A673 (cell line): ENCODE data around the gene ALPK3.

Source experiments
- CTCF ChIP-seq: fragments of 300-800, 200-600 bp; sonication (generic); conservative IDR thresholded peaks from 2 replicates; pipeline ENCODE4 v1.5.1; 2017; ENCODE audit warnings: low read depth, mild to moderate bottlenecking, antibody characterized with exemption, low read length, moderate library complexity, mixed read lengths
- EZH2 ChIP-seq: fragments of 200-600 bp; sonication (generic); IDR thresholded peaks from 2 replicates; pipeline ENCODE4 v1.6.1; 2017; ENCODE audit warnings: borderline replicate concordance, low read depth, mild to moderate bottlenecking, mixed read lengths, antibody characterized with exemption, low read length; ENCODE audit not compliant: poor library complexity, severe bottlenecking

DNA sequence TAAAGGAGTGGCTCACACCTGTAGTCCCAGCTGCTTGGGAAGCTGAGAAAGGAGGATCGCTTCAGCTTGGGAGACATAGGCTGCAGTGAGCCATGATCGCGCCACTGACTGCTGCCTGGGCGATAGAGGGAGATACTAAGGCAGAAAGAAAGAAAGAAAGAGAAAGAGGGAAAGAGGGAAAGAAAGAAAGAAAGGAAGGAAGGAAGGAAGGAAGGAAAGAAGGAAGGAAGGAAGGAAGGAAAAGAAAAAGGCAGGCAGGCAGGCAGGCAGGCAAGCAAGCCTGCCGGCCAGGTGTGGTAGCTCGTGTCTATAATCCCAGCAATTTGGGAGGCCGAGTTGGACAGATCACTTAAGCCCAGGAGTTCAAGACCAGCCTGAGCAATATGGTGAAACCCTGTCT, 82.6 kb downstream of the ALPK3 start:
- no peak for TF ChIP-seq CTCF
- no peak for TF ChIP-seq EZH2
